Stimulated activated CD4-positive, alpha-beta T cell treated with anti-CD3 and anti-CD28 coated beads, Interleukin-2, amount 100 ng/mL, for 48 hours (primary cell): ENCODE data around the gene NFE2L1.
"Not testable (repeated sequence)": the region's sequence is repeated elsewhere in the genome, so short reads cannot be mapped to it uniquely, and the experiment has no call there.

Source experiments
- DNase-seq, 2 donors: peaks; one replicate each; pipeline ENCODE4 v3.0.0-alpha.2; 2020

NFE2L1 gene

GRCh38 chr17:48047741-48048383, at the start of gene NFE2L1:
Gene NFE2L1 (plus strand): TSS chr17:48048359. CDS start chr17:48051119, 2,760 bp downstream.
- peak; percentile 93 to 94 for DNase-seq

DNA sequence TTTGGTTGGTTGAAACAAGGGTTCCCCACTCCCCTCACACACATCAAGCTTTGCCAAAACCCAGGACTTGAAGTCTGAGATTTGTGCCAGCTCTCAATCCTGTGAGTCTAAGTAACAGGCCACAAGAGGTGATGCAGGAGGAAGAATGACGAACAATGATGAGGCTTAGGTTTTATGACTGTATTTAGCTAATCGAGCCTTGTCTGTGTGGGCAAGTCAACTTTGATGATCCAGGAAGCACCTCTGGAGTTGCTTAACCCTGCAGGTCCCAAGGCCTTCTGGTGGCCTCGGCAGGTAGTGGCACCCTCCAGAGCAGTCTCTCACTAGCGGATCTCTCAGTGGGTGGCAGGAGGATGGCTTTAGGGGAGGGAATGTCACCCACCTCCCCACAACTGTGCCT, 48.6 kb upstream of the NFE2L1 start:
- no peak for DNase-seq

GRCh38 chr17:48001197-48001596, 47.0 kb upstream of the NFE2L1 start:
- DNase-seq: no peak

- DNase-seq: not testable (repeated sequence)
Observed at GRCh38 chr17:48001657-48002056, 46.5 kb upstream of the NFE2L1 start.

- DNase-seq: no peak
Observed at GRCh38 chr17:48002266-48002915, 45.8 kb upstream of the NFE2L1 start.

DNA sequence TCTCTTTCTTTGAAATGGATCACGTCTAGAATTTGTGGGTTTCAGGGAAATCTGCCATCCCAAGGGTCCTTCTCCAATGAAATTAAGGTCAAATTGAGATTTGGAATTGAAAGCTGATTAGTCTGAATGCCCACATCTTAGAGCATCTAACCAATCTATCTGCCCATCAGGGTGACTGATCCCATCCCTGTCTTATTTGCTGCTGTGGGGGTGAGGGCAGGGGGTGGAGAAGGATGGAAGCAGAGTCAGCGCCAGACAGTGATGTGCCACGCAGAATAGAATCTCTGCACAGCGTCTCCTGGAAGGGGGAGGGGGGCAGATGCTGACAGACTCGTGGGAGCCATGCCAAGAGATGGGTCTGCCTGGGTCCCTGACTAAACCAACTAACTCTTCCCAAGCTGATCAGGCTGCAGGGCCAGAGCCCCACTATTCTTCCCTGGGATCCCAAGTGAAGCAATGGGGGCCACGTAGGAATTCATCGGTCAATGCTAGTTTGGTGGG, 45.2 kb upstream of the NFE2L1 start:
- no peak for DNase-seq

GRCh38 chr17:48003417-48004151, 44.6 kb upstream of the NFE2L1 start:
- DNase-seq: no peak

GRCh38 chr17:48004983-48005382, 43.2 kb upstream of the NFE2L1 start:
- DNase-seq: no peak

DNA sequence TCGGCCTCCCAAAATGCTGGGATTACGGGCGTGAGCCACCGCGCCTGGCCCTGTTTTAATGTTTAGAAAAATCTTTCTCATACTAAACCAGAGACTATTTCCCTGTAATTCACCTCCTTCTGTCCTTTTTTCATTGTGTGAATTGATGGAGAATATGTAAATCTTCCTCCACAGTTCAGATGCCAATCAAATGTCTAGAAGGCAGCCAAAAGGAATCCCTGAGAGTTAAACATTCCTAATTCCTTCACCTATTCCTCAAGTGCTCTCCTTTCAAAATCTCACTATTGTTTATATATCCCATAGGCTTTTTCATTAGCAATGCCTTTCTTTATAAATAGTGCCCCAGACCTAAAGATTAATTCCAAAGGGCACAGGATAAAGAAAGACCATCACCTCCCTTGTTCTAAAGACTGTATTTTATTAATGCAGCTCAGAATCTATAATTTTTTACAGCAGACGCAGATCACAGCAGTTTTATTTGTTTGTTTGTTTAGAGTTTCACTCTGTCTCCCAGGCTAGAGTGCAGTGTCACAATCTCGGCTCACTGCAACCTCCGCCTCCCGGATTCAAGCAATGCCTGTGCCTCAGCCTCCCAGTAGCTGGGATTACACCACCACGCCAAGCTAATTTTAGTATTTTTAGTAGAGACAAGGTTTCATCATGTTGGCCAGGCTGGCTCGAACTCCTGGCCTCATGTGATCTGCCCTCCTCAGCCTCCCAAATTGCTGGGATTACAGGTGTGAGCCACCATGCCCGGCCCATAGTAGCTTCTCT, 41.0 kb upstream of the NFE2L1 start:
- DNase-seq: no peak

- DNase-seq: no peak
Observed at GRCh38 chr17:48010193-48010592, 38.0 kb upstream of the NFE2L1 start.

GRCh38 chr17:48011405-48012150, 36.6 kb upstream of the NFE2L1 start:
- DNase-seq: peak; percentile 28 to 31

DNA sequence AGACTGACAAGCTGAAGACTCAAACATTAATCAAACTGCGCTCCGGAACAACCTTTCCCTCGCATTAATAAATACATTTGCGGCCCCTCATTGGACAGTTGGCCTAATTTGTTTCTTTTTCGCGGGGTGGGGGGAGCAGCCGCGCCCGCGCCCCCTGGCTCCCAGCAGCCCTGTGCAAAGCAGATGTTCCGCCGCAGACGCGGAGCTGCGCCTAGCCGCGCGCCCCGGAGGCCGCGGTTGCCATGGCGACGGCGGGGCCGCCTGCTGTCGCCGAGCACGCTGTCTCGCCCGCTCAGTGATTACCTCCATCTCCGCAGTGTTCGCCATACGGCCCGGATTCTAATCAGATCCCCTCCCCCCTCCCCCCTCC, 36.0 kb upstream of the NFE2L1 start:
- DNase-seq: peak; percentile 51 to 57

DNA sequence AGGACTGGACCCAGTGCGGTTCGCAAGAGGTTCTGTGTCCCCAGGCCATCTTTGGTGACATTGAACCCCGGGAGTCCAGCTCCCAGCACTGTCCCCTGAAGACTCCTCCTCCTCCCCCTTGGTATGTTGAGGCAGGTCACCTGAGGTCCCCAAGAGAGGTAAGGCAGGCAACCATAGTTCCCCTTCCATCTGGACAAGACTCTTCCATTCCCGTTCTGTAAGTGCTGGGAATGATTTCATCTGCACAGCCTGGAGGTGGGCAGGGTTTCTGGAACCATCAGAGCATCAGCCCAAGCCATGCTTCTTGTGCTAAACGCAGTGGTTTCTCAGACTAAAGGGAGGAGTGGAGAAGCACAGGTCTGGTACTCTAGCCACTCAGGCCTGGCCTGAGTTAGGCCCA, 35.5 kb upstream of the NFE2L1 start:
- no peak for DNase-seq

DNA sequence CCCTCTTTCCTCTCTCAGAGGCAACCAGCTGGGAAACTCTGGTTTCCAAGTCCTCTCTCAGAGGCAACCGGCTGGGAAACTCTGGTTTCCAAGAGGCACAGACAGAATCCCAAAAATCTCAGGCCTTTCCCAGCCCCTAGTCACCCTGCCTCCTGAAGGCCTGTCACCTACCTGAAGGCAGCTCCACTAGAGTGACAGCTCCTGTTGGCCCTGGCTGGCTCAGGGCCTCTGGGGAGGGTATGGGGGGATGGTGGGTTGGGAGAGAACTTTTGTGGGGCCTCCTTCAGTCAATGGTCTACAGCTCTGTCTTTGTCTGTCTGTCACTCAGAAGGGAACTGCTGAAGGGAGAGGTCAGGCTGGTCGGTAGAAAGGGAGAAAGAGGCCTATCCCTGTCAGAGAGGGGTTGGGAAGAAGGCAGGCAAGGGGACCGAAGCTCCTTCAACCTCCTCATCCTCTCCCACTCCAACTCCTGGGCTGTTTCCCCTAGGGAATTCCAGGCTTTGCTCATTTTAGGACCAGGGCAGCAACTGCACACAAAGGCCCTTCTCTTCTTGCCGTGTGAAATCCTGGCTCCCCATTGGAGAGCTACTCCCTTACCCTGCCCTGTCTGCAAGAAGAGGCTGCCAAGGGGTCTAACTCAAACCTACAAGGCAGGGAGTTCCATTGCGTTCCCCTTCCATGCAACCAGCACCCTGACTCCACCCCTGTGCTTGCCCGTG, 34.1 kb upstream of the NFE2L1 start:
- no peak for DNase-seq

GRCh38 chr17:48014595-48015111, 33.5 kb upstream of the NFE2L1 start:
- DNase-seq: no peak

DNA sequence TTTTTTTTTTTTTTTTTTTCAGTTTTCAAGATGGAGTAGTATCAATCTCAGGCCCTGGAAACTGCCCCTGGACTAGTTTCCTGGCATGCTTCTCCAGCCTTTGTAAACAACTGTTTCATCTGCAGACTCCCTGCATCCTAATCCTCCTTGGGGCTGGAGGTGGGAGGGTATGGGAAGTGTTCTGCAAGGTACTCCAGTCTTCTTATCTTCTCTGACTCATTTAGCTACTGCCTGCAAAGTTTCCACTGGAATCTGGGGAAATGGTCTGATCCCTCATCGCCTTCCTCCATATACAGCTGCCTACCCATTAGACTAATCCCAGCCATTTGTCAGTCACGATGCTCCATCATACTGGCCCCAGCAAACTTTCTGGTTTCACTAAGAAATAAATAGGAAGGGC, 32.0 kb upstream of the NFE2L1 start:
- DNase-seq: no peak

GRCh38 chr17:48017817-48018158, 30.4 kb upstream of the NFE2L1 start:
- not testable (repeated sequence) for DNase-seq

DNA sequence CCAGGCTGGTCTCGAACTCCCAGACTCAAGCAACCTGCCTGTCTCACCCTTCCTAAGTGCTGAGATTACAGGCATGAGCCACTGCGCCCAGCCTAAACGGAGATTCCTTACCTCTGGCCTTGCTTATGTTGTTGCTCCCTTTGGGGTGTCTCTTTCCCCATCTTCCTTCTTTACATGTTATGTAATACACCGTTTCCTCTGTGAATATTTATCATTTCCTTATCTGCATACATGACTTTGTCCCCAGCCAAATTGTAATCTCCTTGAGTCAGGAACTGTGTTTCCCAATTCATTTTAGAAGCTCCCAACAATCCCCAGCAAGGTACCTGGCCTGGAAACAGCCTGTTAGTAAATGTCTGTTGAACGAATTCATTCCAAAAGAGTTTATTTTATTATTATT, 26.2 kb upstream of the NFE2L1 start:
- DNase-seq: no peak

DNA sequence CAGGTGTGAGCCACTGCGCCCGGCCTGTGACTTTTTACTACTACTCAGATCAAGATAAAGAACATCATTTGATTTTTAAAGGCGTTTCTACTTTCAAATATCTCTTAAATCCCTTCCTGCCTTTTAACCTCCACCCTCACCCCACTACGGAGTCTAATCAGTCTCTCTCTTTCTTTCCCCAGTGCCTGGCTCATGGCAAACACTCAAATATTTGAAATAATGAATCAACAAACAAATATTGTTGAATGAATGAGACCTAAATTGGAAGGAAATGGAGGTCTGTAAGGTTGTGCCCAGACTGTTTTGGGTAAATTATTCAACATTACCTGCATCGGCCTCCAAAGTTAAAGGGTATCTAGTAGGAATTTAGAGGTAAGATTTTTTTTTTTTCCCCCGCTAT, 25.3 kb upstream of the NFE2L1 start:
- no peak for DNase-seq

- DNase-seq: peak in 1 of 2 donors; percentile 25
Observed at GRCh38 chr17:48023400-48024148, 24.6 kb upstream of the NFE2L1 start.
